Measurements from ENCODE around the gene PHACTR1.

- TF ChIP-seq MAX (IDR thresholded peaks at IDR 0.05; ENCODE audit: low read depth) (no peak), CTCF (IDR thresholded peaks at IDR 0.05) (no peak)
These were observed 517.6 kb downstream of the PHACTR1 start for GRCh38 chr6:13234130-13234529.

Data from SK-N-SH (cell line).